ENCODE results near the gene RNF121.

DNA sequence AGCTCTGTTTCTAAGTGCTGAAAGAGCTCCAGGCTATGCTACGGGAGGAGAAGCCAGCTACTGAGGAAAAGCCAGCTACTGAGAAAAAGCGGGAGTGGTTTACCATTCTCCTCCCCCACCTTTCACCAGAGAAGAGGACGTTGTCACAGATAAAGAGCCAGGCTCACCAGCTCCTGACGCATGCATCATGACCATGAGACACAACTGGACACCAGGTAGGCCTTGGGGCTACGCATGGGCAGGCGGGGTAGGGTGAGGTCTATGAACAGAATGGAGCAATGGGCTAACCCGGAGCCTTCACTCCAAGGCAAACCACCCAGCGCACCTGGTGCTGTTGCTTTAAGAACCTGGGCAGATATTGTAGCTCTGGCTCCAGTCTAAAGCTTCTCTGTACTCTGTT lies 71.0 kb downstream of the RNF121 start:
- TF ChIP-seq RAD21 (IDR thresholded peaks at IDR 0.05): no peak
- TF ChIP-seq, protein P1, sequence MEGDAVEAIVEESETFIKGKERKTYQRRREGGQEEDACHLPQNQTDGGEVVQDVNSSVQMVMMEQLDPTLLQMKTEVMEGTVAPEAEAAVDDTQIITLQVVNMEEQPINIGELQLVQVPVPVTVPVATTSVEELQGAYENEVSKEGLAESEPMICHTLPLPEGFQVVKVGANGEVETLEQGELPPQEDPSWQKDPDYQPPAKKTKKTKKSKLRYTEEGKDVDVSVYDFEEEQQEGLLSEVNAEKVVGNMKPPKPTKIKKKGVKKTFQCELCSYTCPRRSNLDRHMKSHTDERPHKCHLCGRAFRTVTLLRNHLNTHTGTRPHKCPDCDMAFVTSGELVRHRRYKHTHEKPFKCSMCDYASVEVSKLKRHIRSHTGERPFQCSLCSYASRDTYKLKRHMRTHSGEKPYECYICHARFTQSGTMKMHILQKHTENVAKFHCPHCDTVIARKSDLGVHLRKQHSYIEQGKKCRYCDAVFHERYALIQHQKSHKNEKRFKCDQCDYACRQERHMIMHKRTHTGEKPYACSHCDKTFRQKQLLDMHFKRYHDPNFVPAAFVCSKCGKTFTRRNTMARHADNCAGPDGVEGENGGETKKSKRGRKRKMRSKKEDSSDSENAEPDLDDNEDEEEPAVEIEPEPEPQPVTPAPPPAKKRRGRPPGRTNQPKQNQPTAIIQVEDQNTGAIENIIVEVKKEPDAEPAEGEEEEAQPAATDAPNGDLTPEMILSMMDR (IDR thresholded peaks at IDR 0.05; ENCODE audit: low read depth, low read length, missing input control): no peak
- no peak for TF ChIP-seq EGR1 (IDR thresholded peaks at IDR 0.05; ENCODE audit: low read depth in 2 of 2)
- TF ChIP-seq RXRA (IDR thresholded peaks at IDR 0.05): no peak
